Panc1 (cell line): ENCODE data around the gene MACF1. TPM values are rescaled to one million over a fixed set of nuclear protein-coding genes. Genes with fewer than 3 reads are reported as not detected.

ENCODE experiments used
- ATAC-seq: fragments of 200-7000 bp; cut with Tn5 transposase; 2 replicates; pipeline ENCODE4 v1.9.1; 2020; ENCODE audit warnings: mild to moderate bottlenecking, moderate library complexity
- BruUV-seq: library from RNA; stranded (reverse); fragments of 400-500 nt; replicated peaks from 2 replicates; lab custom pipeline; 2021; lab: Mats Ljungman, UMichigan
- CTCF ChIA-PET: fragments of 300-600 bp; sonication (Branson Sonifier 250); formaldehyde crosslinking; loops from one replicate; lab custom pipeline; 2022; ENCODE audit warnings: antibody characterized with exemption; lab: Charles Lee
- POLR2A ChIA-PET: fragments of 300-600 bp; sonication (Branson Sonifier 250); formaldehyde crosslinking; loops from one replicate; lab custom pipeline; 2022; ENCODE audit warnings: antibody characterized with exemption; lab: Charles Lee
- DNase-seq: peaks from one replicate; pipeline ENCODE4 v3.0.0-alpha.2; 2010; ENCODE audit warnings: low read depth, low spot score
- H3K27ac ChIP-seq: 2 replicates; pipeline ENCODE4 v1.5.1; 2011; ENCODE audit warnings: mild to moderate bottlenecking, low read length, inconsistent platforms
- H3K27me3 ChIP-seq: fragments of 200-500 bp; sonication (Bioruptor generic); 2 replicates; pipeline ENCODE4 v1.6.0; 2014; ENCODE audit warnings: low read length, inconsistent platforms; ENCODE audit not compliant: control insufficient read depth, insufficient read depth
- H3K36me3 ChIP-seq: fragments of 200-500 bp; sonication (Bioruptor generic); 2 replicates; pipeline ENCODE4 v1.5.1; 2014; ENCODE audit warnings: inconsistent platforms, mild to moderate bottlenecking, low read length, moderate library complexity; ENCODE audit not compliant: control insufficient read depth, insufficient read depth
- H3K4me1 ChIP-seq: 2 replicates; pipeline ENCODE4 v1.5.1; 2011; ENCODE audit warnings: inconsistent platforms, mild to moderate bottlenecking, low read length, moderate library complexity; ENCODE audit not compliant: control insufficient read depth, insufficient read depth
- H3K4me3 ChIP-seq, 2 experiments: 2 replicates each; pipeline ENCODE4 v1.5.1; 2011 to 2012; ENCODE audit warnings: low read depth in 2 of 2, low read length in 2 of 2, mild to moderate bottlenecking in 2 of 2, inconsistent platforms in 1 of 2, moderate library complexity in 1 of 2
- H3K9me3 ChIP-seq: fragments of 200-500 bp; sonication (Bioruptor generic); 2 replicates; pipeline ENCODE4 v1.5.1; 2014; ENCODE audit warnings: low read depth, mild to moderate bottlenecking, inconsistent platforms, low read length, moderate library complexity; ENCODE audit not compliant: control insufficient read depth, insufficient read depth
- CTCF ChIP-seq: fragments of 450-650 bp; IDR thresholded peaks from 2 replicates; pipeline ENCODE4 v1.5.1; 2017; ENCODE audit warnings: mild to moderate bottlenecking
- POLR2AphosphoS5 ChIP-seq: IDR thresholded peaks from 2 replicates; pipeline ENCODE4 v1.6.1; 2012; ENCODE audit warnings: mild to moderate bottlenecking, low read depth, low read length, moderate library complexity
- REST ChIP-seq, 2 experiments: IDR thresholded peaks; 2 replicates each; pipeline ENCODE4 v1.6.1; 2011 to 2012; ENCODE audit warnings: low read depth in 2 of 2, control low read depth in 1 of 2, low read length in 1 of 2, mild to moderate bottlenecking in 1 of 2, moderate library complexity in 1 of 2; ENCODE audit not compliant: insufficient read depth in 1 of 2
- SIN3A ChIP-seq: IDR thresholded peaks from 2 replicates; pipeline ENCODE4 v1.6.1; 2012; ENCODE audit warnings: low read depth, mild to moderate bottlenecking, low read length, moderate library complexity, borderline replicate concordance; ENCODE audit not compliant: insufficient read depth
- TCF7L2 ChIP-seq: IDR thresholded peaks from 2 replicates; pipeline ENCODE4 v1.6.1; 2011; ENCODE audit warnings: mild to moderate bottlenecking, low read depth, low read length, inconsistent platforms
- in situ Hi-C: cut with HindIII; loops from 2 replicates; pipeline ENCODE4 v1.10.0; 2016; ENCODE audit warnings: low sequenced_read_pairs, low pct_unique_long_range_greater_than_20kb
- intact Hi-C: fragments of 100-400 bp; cut with micrococcal nuclease; formaldehyde crosslinking; loops from one replicate; pipeline ENCODE4 v1.10.0; 2022; ENCODE audit not compliant: unreplicated experiment
- total RNA-seq: library from RNA; stranded (reverse); gene quantifications from one replicate; pipeline ENCODE4 v1.2.1, GENCODE V29; 2021; ENCODE audit not compliant: unreplicated experiment

The MACF1 gene
- total RNA-seq, 1 experiment from 2014 or later: 413 TPM

- ATAC-seq (peak; percentile 67), DNase-seq (peak; percentile 82)
- intact Hi-C loops (no loop called here), in situ Hi-C loops (no loop called here)
- TF ChIP-seq REST (IDR thresholded peaks at IDR 0.05; ENCODE audit: insufficient read depth in 1 of 2, low read depth in 2 of 2, low read length in 1 of 2) (no peak), POLR2AphosphoS5 (no peak), TCF7L2 (no peak), CTCF (no peak), SIN3A (no peak)
- ChIA-PET CTCF (interaction anchor here (0.6 to 1.3 kb wide), 3 partner anchors 14 to 19 kb away, joined by 3 to 7 read pairs (median 4); no protein-coding TSS in a partner anchor), POLR2A (interaction anchor here (0.5 to 1.1 kb wide), 2 partner anchors 16 to 406 kb away, joined by 3 to 7 read pairs; no protein-coding TSS in a partner anchor)
- Histone ChIP-seq H3K27me3 (no peaks in the 10 kb centered on the region), H3K4me3 (no peak overlapping the region), H3K27ac (peak overlapping the region; percentile 94), H3K4me1 (peaks cover 66% of the 10 kb centered on the region), H3K9me3 (no peaks in the 10 kb centered on the region), H3K36me3 (peaks cover 3% of the 10 kb centered on the region)
- BruUV-seq: no TSS peak
Measured at GRCh38 chr1:39391691-39392679, 187.5 kb downstream of the MACF1 start.

- ChIA-PET CTCF (interaction anchor here (0.6 kb wide), 1 partner anchor 15 kb away, joined by 4 read pairs; no protein-coding TSS in a partner anchor), POLR2A (interaction anchor here (1.1 kb wide), 1 partner anchor 15 kb away, joined by 7 read pairs; no protein-coding TSS in a partner anchor)
- H3K36me3 ChIP-seq: peaks cover 3% of the 10 kb centered on the region
- BruUV-seq: no TSS peak
- intact Hi-C loops: no loop called here
- no peaks in the 10 kb centered on the region for H3K9me3 ChIP-seq
- in situ Hi-C loops: no loop called here
- peaks cover 69% of the 10 kb centered on the region for H3K4me1 ChIP-seq
- no peak for ATAC-seq
- peak overlapping the region; percentile 94 for H3K27ac ChIP-seq
- TF ChIP-seq TCF7L2 (no peak), SIN3A (no peak), POLR2AphosphoS5 (no peak), CTCF (no peak), REST (IDR thresholded peaks at IDR 0.05; ENCODE audit: insufficient read depth in 1 of 2, low read depth in 2 of 2, low read length in 1 of 2) (no peak)
- H3K27me3 ChIP-seq: no peaks in the 10 kb centered on the region
- no peak for DNase-seq
- H3K4me3 ChIP-seq: no peak overlapping the region
Measured at GRCh38 chr1:39392851-39393573, 188.5 kb downstream of the MACF1 start.
